Measurements from ENCODE around the gene RASGEF1C.
A peak's percentile ranks its signal among the peaks of the same experiment; 100 is the strongest.
"Not testable (repeated sequence)": the region's sequence is repeated elsewhere in the genome, so short reads cannot be mapped to it uniquely, and the experiment has no call there.

The RASGEF1C gene

GRCh38 chr5:180098991-180099732 lies 109.8 kb downstream of the RASGEF1C start:
- no peak for DNase-seq

GRCh38 chr5:180098526-180098925 lies 110.5 kb downstream of the RASGEF1C start:
- DNase-seq, result no peak

- no peak for DNase-seq
Measured at GRCh38 chr5:180097926-180098325, 111.1 kb downstream of the RASGEF1C start.

GRCh38 chr5:180097163-180097894 lies 111.7 kb downstream of the RASGEF1C start:
- DNase-seq, result no peak

- no peak for DNase-seq
Measured at GRCh38 chr5:180096616-180097015, 112.4 kb downstream of the RASGEF1C start.

- no peak for DNase-seq
Measured at GRCh38 chr5:180095545-180095944, 113.5 kb downstream of the RASGEF1C start.

GRCh38 chr5:180093651-180094382 lies 115.2 kb downstream of the RASGEF1C start:
- no peak for DNase-seq

- no peak for DNase-seq
Measured at GRCh38 chr5:180093241-180093640, 115.8 kb downstream of the RASGEF1C start.

GRCh38 chr5:180090769-180091546 lies 118.1 kb downstream of the RASGEF1C start:
- peak; percentile 19 to 65 for DNase-seq

- DNase-seq, result peak in 1 of 2 experiments; percentile 37
Measured at GRCh38 chr5:180090098-180090768, 118.8 kb downstream of the RASGEF1C start.

GRCh38 chr5:180089628-180090027 lies 119.4 kb downstream of the RASGEF1C start:
- DNase-seq, result not testable (repeated sequence)

- no peak for DNase-seq
Measured at GRCh38 chr5:180088561-180088960, 120.5 kb downstream of the RASGEF1C start.

GRCh38 chr5:180086816-180087399 lies 122.1 kb downstream of the RASGEF1C start:
- DNase-seq, result no peak

GRCh38 chr5:180085837-180086236 lies 123.2 kb downstream of the RASGEF1C start:
- no peak for DNase-seq

- peak; percentile 22 to 64 for DNase-seq
Measured at GRCh38 chr5:180084638-180085561, 124.1 kb downstream of the RASGEF1C start.

- no peak for DNase-seq
Measured at GRCh38 chr5:180083529-180084060, 125.4 kb downstream of the RASGEF1C start.

- no peak for DNase-seq
Measured at GRCh38 chr5:180082633-180083420, 126.2 kb downstream of the RASGEF1C start.

GRCh38 chr5:180081481-180081880 lies 127.5 kb downstream of the RASGEF1C start:
- DNase-seq, result no peak

GRCh38 chr5:180080486-180081280 lies 128.3 kb downstream of the RASGEF1C start:
- DNase-seq, result no peak
